GM12878 (cell line): ENCODE data around the gene TTC38. TPM values are rescaled to one million over a fixed set of nuclear protein-coding genes. Genes with fewer than 3 reads are reported as not detected.

Experiments
- ATAC-seq: fragments of 200-7000 bp; cut with Tn5 transposase; 3 replicates; pipeline ENCODE4 v1.9.1; 2020; ENCODE audit warnings: mild to moderate bottlenecking, moderate library complexity
- BruUV-seq: library from RNA; stranded (reverse); fragments of 400-500 nt; replicated peaks from 2 replicates; lab custom pipeline; 2021; lab: Mats Ljungman, UMichigan
- CTCF ChIA-PET: fragments of 300-600 bp; sonication (Branson Sonifier 250); formaldehyde crosslinking; extraction: SDS; loops from one replicate; lab custom pipeline; 2021; ENCODE audit warnings: inconsistent platforms; lab: Yijun Ruan, JAX
- POLR2A ChIA-PET: fragments of 350-600 bp; formaldehyde crosslinking; extraction: SDS; loops from one replicate; lab custom pipeline; 2021; ENCODE audit warnings: inconsistent platforms; lab: Charles Lee
- RAD21 ChIA-PET: fragments of 300-600 bp; sonication (Branson Sonifier 250); formaldehyde crosslinking; loops from one replicate; lab custom pipeline; 2023; ENCODE audit warnings: antibody characterized with exemption; ENCODE audit not compliant: unreplicated experiment; lab: Charles Lee
- SMC1A ChIA-PET: fragments of 300-600 bp; sonication (Branson Sonifier 250); formaldehyde crosslinking; loops from one replicate; lab custom pipeline; 2023; ENCODE audit not compliant: unreplicated experiment, uncharacterized antibody; lab: Charles Lee
- DNase-seq: peaks from one replicate; pipeline ENCODE4 v3.0.0-alpha.2; 2011; ENCODE audit warnings: low read depth, low spot score
- FAIRE-seq: peaks from 3 replicates; lab custom pipeline; 2011; peaks lifted over from hg19 to GRCh38; lab: Jason Lieb, UNC
- H2AFZ ChIP-seq: 2 replicates; pipeline ENCODE4 v1.6.0; 2011; ENCODE audit warnings: low read depth, low read length, control low read depth; ENCODE audit not compliant: control insufficient read depth
- H3K27ac ChIP-seq: 2 replicates; pipeline ENCODE4 v1.5.1; 2011; ENCODE audit warnings: control low read depth; ENCODE audit not compliant: control insufficient read depth, insufficient read depth
- H3K27me3 ChIP-seq, 2 experiments: replicated peaks in 1 of 2; 2 replicates each; pipeline versions ENCODE4 v1.6.0 to v1.6.1; 2011; ENCODE audit warnings: low read length in 1 of 2; ENCODE audit not compliant: control insufficient read depth in 2 of 2, insufficient read depth in 2 of 2
- H3K36me3 ChIP-seq, 2 experiments: 2 replicates each; pipeline ENCODE4 v1.5.1; 2011; ENCODE audit warnings: low read length in 1 of 2; ENCODE audit not compliant: control insufficient read depth in 2 of 2, insufficient read depth in 2 of 2
- H3K4me1 ChIP-seq: 2 replicates; pipeline ENCODE4 v1.6.1; 2011; ENCODE audit warnings: mild to moderate bottlenecking, low read length, moderate library complexity, mixed read lengths; ENCODE audit not compliant: control insufficient read depth, insufficient read depth
- H3K4me2 ChIP-seq: 2 replicates; pipeline ENCODE4 v1.6.0; 2011; ENCODE audit warnings: control low read depth; ENCODE audit not compliant: control insufficient read depth, insufficient read depth
- H3K4me3 ChIP-seq: fragments of 200-600 bp; sonication (generic); 2 replicates; pipeline ENCODE4 v1.5.1; 2016
- H3K79me2 ChIP-seq: 2 replicates; pipeline ENCODE4 v1.6.0; 2011; ENCODE audit warnings: low read length; ENCODE audit not compliant: control insufficient read depth, insufficient read depth
- H3K9ac ChIP-seq: 2 replicates; pipeline ENCODE4 v1.8.0; 2011; ENCODE audit warnings: low read length, control low read depth, mixed read lengths; ENCODE audit not compliant: control insufficient read depth, insufficient read depth
- H3K9me3 ChIP-seq: replicated peaks from 3 replicates; pipeline ENCODE4 v1.5.1; 2011; ENCODE audit warnings: mild to moderate bottlenecking, low read length; ENCODE audit not compliant: control insufficient read depth, insufficient read depth
- H4K20me1 ChIP-seq: 2 replicates; pipeline ENCODE4 v1.6.0; 2011; ENCODE audit not compliant: control insufficient read depth, insufficient read depth
- CBX3 ChIP-seq: fragments of 200-600 bp; sonication (generic); IDR thresholded peaks from 2 replicates; pipeline ENCODE4 v1.6.1; 2016; ENCODE audit warnings: low read depth, borderline replicate concordance
- ELK1 ChIP-seq: IDR thresholded peaks from 2 replicates; pipeline ENCODE4 v1.6.1; 2012; ENCODE audit warnings: low read depth, low read length, improper control_type of control experiment
- EP300 ChIP-seq, 2 experiments: fragments of 150-350 bp in 1 of 2; IDR thresholded peaks; 2 replicates each; pipeline ENCODE4 v1.6.1; 2011 to 2012; ENCODE audit warnings: low read depth in 2 of 2, low read length in 2 of 2, borderline replicate concordance in 1 of 2, improper control_type of control experiment in 1 of 2, inconsistent platforms in 1 of 2; ENCODE audit not compliant: control insufficient read depth in 1 of 2
- HCFC1 ChIP-seq: fragments of 150-350 bp; IDR thresholded peaks from 2 replicates; pipeline ENCODE4 v1.6.1; 2014; ENCODE audit warnings: low read length
- MEF2A ChIP-seq: IDR thresholded peaks from 2 replicates; pipeline ENCODE4 v1.6.1; 2011; ENCODE audit warnings: low read depth, mild to moderate bottlenecking, low read length, moderate library complexity; ENCODE audit not compliant: insufficient read depth
- MEF2B ChIP-seq: fragments of 450-650 bp; IDR thresholded peaks from 2 replicates; pipeline ENCODE4 v1.6.1; 2018; ENCODE audit warnings: mild to moderate bottlenecking, moderate library complexity; ENCODE audit not compliant: partially characterized antibody, poor library complexity, severe bottlenecking
- NRF1 ChIP-seq: conservative IDR thresholded peaks from 2 replicates; pipeline ENCODE4 v1.6.1; 2011; ENCODE audit warnings: mild to moderate bottlenecking, low read depth, low read length, improper control_type of control experiment
- PAX8 ChIP-seq: fragments of 450-650 bp; IDR thresholded peaks from 2 replicates; pipeline ENCODE4 v1.6.1; 2017; ENCODE audit warnings: mild to moderate bottlenecking, moderate library complexity
- POLR2A ChIP-seq: IDR thresholded peaks from 2 replicates; pipeline ENCODE4 v1.6.1; 2011; ENCODE audit warnings: low read depth, mild to moderate bottlenecking, low read length
- ZBED1 ChIP-seq: IDR thresholded peaks from 2 replicates; pipeline ENCODE4 v1.6.1; 2016; ENCODE audit warnings: borderline replicate concordance
- WGBS: methylation state at CpG from one replicate; pipeline ENCODE4 v1.1.6; 2016; ENCODE audit warnings: low lambda C conversion rate; ENCODE audit not compliant: insufficient replicate concordance, insufficient coverage; ENCODE audit errors: missing lambda C conversion rate; 5-methylcytosine and 5-hydroxymethylcytosine counted together
- in situ Hi-C: fragments of 300-500 bp; cut with MboI; formaldehyde crosslinking; loops from 9 replicates; pipeline ENCODE4 v1.14.3; 2018; ENCODE audit warnings: mixed read lengths
- intact Hi-C: fragments of 100-400 bp; cut with micrococcal nuclease; formaldehyde crosslinking; loops from one replicate; pipeline ENCODE4 v1.14.2; 2022; ENCODE audit not compliant: unreplicated experiment
- polyA plus RNA-seq, 11 experiments: library from polyadenylated mRNA; depleted of rRNA in 4 of 11; unstranded in 6 of 11; stranded (reverse) in 5 of 11; fragments of >200 nt; fragmentation: Nextera tagmentation in 4 of 11; fragmentation: Illumina TruSeq in 1 of 11; extraction: Ambion mirVana in 4 of 11; extraction: Trizol in 1 of 11; gene quantifications; 1 replicate in 1 of 11; 2 replicates in 10 of 11; pipeline versions ENCODE4 v1.2.1 to v1.2.3, GENCODE V29; 2011 to 2016; ENCODE audit warnings: inconsistent platforms in 2 of 11, missing spikeins in 2 of 11, low read depth in 1 of 11
- total RNA-seq, 4 experiments: library from RNA; depleted of rRNA in 3 of 4; stranded (reverse); fragments of >200 nt in 3 of 4; fragmentation: Illumina TruSeq in 1 of 4; extraction: Trizol in 1 of 4; gene quantifications; 2 replicates each; pipeline versions ENCODE4 v1.2.1 to v1.2.3, GENCODE V29; 2013 to 2021

Gene TTC38
- total and polyA plus RNA-seq, 10 of the 15 experiments (the other 5 are each of a cell fraction or from before 2014, with no cell fraction given): 0.58 to 39.9 (median 13.0) TPM

GRCh38 chr22:46326066-46326680, 58.4 kb downstream of the TTC38 start:
- no peaks in the 10 kb centered on the region for H3K27me3 ChIP-seq
- ChIA-PET CTCF (interaction anchor here (1.5 kb wide), 1 partner anchor 12 kb away, joined by 4 read pairs; no protein-coding TSS in a partner anchor), POLR2A (no interaction called here), SMC1A (no interaction called here), RAD21 (no interaction called here)
- WGBS: 98% methylated on average over 23 of the region's 23 CpGs
- no peaks in the 10 kb centered on the region for H3K4me1 ChIP-seq
- no peak overlapping the region for H3K27ac ChIP-seq
- no peak overlapping the region for H2AFZ ChIP-seq
- H3K4me3 ChIP-seq: no peak overlapping the region
- no TSS peak for BruUV-seq
- H3K36me3 ChIP-seq: peaks cover 17 to 46% of the 10 kb centered on the region in 2 experiments
- H3K4me2 ChIP-seq: no peak overlapping the region
- intact Hi-C loops (no loop called here), in situ Hi-C loops (no loop called here)
- ATAC-seq (no peak), FAIRE-seq (no peak), DNase-seq (no peak)
- no peaks in the 10 kb centered on the region for H3K9me3 ChIP-seq
- no peak for TF ChIP-seq PAX8
- no peak for TF ChIP-seq ZBED1
- TF ChIP-seq HCFC1: no peak
- TF ChIP-seq NRF1: no peak
- no peak for TF ChIP-seq ELK1
- TF ChIP-seq POLR2A: no peak
- no peak for TF ChIP-seq CBX3
- no peak for TF ChIP-seq MEF2A
- TF ChIP-seq EP300 (IDR thresholded peaks at IDR 0.05; ENCODE audit: borderline replicate concordance in 1 of 2, control insufficient read depth in 1 of 2, low read depth in 2 of 2, low read length in 2 of 2): no peak
- TF ChIP-seq MEF2B: no peak
- no peaks in the 10 kb centered on the region for H3K79me2 ChIP-seq
- H4K20me1 ChIP-seq: no peaks in the 10 kb centered on the region
- H3K9ac ChIP-seq: no peak overlapping the region
